ENCODE data around the gene TAS2R31.

Gene TAS2R31

GRCh38 chr12:10994307-10994706, 36.9 kb downstream of the TAS2R31 start:
- no peak for DNase-seq

GRCh38 chr12:10989107-10989506, 42.1 kb downstream of the TAS2R31 start:
- DNase-seq = no peak

GRCh38 chr12:10986812-10987211, 44.4 kb downstream of the TAS2R31 start, which contains the start of gene TAS2R50:
TSS of gene TAS2R50 (minus strand) at chr12:10986912. CDS start at chr12:10986860, 52 bp downstream.
- no peak for DNase-seq

GRCh38 chr12:10982244-10982643, 49.0 kb downstream of the TAS2R31 start:
- no peak for DNase-seq
